ENCODE results near the gene NEDD8.

NEDD8 gene

GRCh38 chr14:24198814-24199524 lies 33.2 kb downstream of the NEDD8 start:
- no peak for TF ChIP-seq CTCF (IDR thresholded peaks at IDR 0.05; ENCODE audit: borderline replicate concordance, insufficient read depth, low read depth, low read length)
- H3K4me3 ChIP-seq (ENCODE audit: low read depth, low read length) = no peak overlapping the region

GRCh38 chr14:24197056-24197450 lies 35.1 kb downstream of the NEDD8 start:
- peak overlapping the region; percentile 70 for H3K4me3 ChIP-seq (ENCODE audit: low read depth, low read length)
- TF ChIP-seq CTCF (IDR thresholded peaks at IDR 0.05; ENCODE audit: borderline replicate concordance, insufficient read depth, low read depth, low read length) = no peak

- no peak for TF ChIP-seq CTCF (IDR thresholded peaks at IDR 0.05; ENCODE audit: borderline replicate concordance, insufficient read depth, low read depth, low read length)
- H3K4me3 ChIP-seq (ENCODE audit: low read depth, low read length) = peak overlapping the region; percentile 70
Measured at GRCh38 chr14:24196071-24197055, 35.8 kb downstream of the NEDD8 start.

GRCh38 chr14:24195186-24196070 lies 36.7 kb downstream of the NEDD8 start, which contains the start of gene TM9SF1:
Gene TM9SF1 (minus strand): TSS chr14:24195441. CDS start chr14:24195019, 422 bp downstream.
- peak within 1 kb of the TSS; percentile 70 for H3K4me3 ChIP-seq (ENCODE audit: low read depth, low read length)
- TF ChIP-seq CTCF (IDR thresholded peaks at IDR 0.05; ENCODE audit: borderline replicate concordance, insufficient read depth, low read depth, low read length) = no peak

- peak overlapping the region; percentile 70 for H3K4me3 ChIP-seq (ENCODE audit: low read depth, low read length)
- no peak for TF ChIP-seq CTCF (IDR thresholded peaks at IDR 0.05; ENCODE audit: borderline replicate concordance, insufficient read depth, low read depth, low read length)
Measured at GRCh38 chr14:24194873-24195185, 37.3 kb downstream of the NEDD8 start.

GRCh38 chr14:24194186-24194872 lies 37.8 kb downstream of the NEDD8 start:
- TF ChIP-seq CTCF (IDR thresholded peaks at IDR 0.05; ENCODE audit: borderline replicate concordance, insufficient read depth, low read depth, low read length) = no peak
- peak overlapping the region; percentile 70 for H3K4me3 ChIP-seq (ENCODE audit: low read depth, low read length)

Data from GM12875 (cell line).